CD4-positive, alpha-beta T cell treated with Interleukin-12 subunit alpha and Interleukin-12 subunit beta, for 1 hour (primary cell): Measurements from ENCODE around the gene LPP.

Source experiments
- DNase-seq: peaks from one replicate; pipeline ENCODE4 v3.0.0-alpha.2; 2020

The LPP gene

DNA sequence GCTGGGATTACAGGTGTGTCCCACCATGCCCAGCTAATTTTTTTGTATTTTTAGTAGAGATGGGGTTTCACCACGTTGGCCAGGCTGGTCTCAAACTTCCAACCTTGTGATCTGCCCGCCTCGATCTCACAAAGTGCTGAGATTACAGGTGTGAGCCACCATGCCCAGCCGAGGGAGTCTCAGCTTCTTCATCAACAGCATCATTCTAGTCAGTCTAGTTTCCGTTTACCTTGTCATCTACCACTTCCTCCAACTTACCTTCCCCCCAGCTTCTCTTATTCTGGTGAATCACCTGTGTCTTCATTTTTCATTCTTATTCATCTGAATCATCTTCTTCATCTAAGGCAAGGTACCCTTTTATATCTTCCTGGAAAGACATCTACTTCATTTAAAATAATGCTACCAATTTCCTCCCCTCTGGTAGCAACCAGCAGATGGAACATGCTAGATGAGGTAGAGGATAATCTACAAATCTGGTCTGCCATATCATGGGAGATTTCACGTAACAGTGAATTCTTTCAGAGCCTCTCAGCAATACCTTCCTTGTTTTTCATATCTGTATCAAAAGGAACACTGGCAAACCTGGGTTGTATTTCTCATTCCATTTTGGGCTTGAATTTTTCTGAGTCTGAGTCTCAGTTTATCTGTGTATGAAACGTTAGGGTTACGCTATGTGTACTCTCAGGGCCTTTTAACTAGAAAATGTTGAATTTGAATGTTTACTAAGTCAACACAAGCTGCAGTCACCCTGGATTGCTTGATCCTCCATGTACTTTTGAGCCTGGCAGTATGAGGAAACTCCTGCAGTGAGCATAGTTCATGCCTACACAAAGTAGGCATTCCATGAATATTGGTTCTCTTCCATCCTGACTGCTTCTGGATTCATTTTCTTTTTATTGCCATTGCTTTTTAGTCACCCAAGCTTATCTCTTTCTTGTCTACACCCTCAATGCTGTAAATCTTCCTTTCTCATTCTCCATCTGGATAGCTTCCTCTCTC is 16.8 kb downstream of the LPP start:
- peak; percentile 58 for DNase-seq

DNA sequence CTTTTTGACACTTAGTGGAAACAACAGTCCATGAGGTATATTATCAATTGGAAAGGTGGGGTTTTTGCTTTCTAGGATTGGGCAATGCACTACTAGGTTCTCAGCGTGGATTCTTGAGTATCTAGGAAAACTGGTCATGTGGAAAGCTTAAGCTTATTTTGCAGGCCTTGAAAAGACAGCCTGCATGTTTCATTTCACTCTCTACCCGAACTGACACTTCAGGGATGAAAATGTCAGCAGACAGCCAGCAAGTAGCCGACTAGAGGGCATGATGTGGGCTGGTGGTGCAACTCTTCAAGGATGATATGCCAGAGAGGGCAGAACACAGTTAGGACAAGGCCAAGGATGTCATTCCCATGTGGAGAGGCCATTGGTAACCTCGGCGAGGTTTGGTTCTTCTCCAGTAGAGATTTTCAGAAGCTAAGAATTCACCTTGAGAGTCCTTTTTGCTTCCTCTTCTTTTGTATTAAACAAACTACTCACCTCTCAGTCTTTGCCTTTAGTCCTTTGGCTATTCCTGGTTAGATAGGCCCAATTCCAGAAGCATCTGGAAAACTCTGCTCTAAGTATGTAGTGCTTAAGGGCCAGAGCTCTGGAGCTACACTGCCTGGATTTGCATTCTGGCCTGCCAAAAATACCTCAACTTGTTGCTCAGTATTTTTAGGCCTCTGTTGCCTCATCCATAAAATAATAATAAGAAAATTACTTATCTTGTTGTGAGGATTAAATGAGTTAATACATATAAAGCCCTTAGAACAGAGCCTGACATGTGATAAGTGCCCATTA is 17.9 kb downstream of the LPP start:
- no peak for DNase-seq

- DNase-seq, result no peak
Measured at GRCh38 chr3:188174317-188175044, 20.5 kb downstream of the LPP start.

- DNase-seq, result no peak
Measured at GRCh38 chr3:188176476-188176875, 22.5 kb downstream of the LPP start.

DNA sequence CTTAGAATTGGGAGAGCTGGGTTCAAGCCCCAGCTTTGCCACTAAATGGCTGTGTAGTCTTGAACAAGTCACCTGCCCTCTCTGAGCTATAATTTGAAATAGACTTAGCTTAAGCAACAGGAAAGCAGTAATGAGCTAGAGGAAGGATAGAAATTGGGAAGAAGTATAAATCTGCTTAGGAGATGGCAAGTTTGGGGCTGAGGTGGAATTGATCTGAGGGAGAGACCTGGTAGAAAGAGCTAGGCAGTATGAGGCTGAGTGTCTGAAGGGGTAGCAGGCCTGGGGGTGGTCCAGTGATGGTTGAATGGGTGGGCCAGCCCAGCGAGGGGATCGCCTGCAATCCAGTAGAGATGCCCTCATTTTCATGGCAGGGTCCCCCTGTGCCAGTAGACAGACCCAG is 22.9 kb downstream of the LPP start:
- no peak for DNase-seq

DNA sequence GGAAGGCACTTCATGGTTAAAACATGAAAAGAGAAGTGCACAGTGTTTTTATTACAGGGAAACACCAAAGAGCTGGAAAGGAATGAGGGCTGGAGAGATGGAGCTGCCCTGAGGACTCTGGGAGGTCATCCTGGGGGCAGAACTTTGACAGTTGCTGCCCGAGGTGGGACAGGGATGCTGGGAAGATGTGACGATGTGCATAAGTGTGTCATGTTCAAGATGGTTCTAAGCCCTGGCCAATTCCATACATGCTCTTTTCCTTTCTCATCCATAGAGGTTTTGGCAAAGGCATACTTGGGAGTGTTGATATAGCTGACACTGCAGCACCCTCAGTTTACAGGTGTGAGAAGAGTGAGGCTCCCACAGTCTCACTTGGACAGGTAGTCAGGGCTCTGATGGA is 23.8 kb downstream of the LPP start:
- DNase-seq, result no peak

GRCh38 chr3:188178293-188178936 is 24.5 kb downstream of the LPP start:
- no peak for DNase-seq

DNA sequence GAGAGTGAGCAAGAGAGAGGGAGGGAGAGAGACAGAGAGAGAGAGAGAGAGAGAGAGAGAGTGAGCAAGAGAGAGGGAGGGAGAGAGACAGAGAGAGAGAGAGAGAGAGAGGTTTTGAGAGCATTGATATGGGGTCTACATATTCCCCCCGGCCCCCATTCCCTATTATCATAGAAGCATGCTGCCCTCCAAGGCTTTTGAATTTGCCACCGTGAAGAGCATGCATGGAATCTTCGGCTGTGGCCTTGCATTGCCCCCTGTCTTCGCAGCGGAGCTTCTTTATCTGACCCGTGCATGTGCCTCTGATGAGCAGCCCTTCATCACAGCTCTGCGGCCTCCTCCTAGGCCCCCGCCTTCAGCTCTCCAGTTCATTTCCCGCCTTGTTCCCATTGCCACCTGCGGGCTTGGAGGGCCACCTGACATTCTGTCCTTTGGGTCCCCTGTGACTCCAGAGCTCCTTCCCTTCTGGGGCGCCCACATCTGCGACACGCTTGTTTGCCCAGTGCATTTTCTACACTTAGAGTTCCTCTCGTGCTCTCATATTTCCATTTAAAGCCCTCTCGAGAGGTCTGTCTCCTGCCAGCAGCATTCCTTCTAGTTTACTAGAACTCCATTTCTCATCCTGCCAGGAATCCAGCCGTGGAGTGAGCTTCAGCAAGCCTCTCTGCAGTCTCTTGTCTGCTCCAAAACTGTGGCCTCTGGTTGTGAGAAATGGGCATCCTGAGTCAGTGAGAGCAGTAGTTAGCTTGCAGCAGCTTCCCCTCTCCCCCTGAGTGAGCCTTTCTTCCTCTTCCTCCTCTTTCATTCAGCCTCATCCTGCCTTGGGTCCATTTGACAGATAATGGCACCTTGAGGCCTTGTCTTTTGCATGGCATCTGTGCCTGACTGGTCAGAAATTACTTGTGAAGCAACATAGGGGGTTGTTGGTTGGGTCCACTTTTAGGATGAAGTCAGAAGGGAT is 25.3 kb downstream of the LPP start:
- DNase-seq, result no peak

DNA sequence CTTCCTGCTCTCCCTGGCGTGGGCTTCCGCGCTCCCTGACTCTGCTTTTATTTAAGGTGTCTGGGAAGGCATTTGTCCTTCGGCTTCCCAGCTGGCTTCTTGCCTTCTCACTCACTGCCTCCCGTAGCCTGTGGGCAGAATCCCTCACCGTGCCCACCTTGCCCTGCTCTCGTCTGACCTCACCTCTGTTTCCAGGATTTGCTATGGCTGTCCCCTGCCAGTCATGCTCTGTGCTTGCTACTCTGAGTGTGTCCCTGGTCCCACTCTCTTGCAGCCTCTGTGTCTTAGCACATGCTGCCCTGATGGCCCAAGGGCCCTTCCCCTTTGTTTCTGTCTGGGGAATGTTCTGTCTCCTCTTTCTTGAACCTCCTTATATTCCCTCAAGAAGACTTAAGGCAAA is 26.2 kb downstream of the LPP start:
- DNase-seq, result no peak

DNA sequence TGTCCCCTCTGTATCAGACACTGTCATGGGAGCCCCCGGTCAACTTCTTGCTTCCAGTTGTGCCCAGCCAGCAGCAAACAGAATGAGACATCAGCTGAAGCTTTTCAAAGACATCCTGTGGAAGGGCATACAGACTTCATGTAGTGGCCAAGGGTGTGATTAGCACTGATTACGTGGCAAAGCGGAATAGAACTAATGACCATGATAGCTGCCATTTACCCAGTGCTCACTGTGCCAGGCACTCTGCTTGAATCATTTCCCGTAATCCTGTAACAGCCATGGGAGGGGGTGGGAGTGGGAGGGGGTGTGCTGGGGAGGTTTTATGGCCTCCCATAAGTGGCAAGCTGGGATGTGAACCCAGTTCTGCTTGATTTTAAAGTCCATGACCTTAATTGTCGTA is 29.5 kb downstream of the LPP start:
- DNase-seq, result no peak

DNA sequence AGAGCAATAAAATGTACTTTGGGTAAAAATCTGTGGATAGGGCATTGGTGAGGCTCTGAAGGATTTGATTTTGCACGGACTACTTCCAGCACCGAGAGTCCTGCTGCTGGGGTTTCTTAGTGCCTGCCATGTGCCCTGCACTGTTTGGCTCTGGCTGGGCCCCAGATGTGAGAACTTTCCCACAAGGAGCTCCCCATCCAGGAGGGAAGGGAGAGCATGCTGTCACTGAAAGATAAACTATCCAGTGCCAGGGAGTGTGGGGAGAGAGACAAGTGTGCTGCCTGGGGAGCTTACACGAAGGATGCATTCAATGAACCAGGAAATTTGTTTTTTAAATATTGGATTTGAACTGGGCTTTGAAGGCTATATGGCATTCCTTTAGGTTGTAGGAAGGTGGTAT is 30.2 kb downstream of the LPP start:
- DNase-seq, result no peak

DNA sequence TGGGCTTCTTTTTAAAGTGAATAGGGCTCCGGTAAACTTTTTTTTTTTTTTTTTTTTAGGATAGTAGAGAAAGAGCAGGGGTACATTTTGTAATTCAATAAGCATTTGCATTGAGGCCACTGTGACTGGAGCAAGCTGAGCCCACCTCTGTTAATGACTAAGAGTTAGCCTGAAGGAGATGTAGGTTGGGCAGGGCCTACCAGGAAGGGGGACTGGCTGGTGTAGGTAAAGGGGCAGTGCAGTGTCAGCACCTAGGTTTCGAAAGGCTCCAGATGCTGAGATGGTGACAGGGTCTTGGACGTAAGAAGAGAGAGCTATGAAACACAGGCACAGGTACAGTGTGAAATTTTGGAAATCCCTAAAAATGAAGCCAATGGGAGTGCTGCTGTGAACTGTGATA is 30.7 kb downstream of the LPP start:
- no peak for DNase-seq

DNA sequence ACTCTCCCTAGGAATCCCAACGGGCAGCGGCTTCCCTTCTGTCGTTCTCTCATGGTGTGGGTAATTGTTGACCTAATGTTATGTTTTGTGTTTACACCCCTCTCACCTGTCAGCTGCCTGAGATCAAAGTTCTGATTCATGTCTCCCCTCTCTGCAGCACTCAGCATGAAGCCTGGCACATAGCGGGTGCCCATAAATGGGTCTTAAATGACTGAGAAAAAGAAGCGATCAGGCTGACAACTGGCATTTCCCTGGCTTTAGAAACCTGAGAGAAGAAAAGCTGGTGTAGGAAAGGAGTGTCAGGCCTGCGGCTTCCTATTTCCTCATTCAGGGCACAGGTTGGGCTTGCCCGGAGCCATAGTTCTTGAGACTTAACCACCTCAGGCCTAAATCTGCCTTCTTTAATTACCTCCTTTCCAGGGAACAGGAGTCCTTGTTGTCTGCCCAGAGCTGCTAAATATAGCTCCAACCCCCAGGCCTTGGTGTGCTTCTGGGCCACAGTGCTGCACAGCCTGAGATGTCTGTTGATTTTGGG is 31.8 kb downstream of the LPP start:
- DNase-seq, result no peak

- DNase-seq, result peak; percentile 33
Measured at GRCh38 chr3:188187053-188187452, 33.1 kb downstream of the LPP start.

DNA sequence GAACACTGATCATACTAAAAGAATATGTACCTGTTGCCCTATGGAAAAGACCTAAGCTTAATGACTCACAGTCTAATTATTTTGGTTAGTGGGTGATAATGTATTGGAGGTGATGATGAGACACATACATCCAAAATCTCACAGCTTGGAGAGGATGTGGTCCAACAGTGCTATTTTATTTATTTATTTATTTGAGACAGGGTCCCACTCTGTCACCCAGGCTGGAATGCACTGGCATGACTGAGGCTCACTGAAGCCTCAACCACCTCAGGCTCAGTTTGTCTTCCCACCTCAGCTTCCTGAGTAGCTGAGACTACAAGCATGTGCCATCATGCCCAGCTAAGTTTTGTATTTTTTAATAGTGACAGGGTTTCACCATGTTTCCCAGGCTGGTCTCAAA is 35.0 kb downstream of the LPP start:
- DNase-seq, result no peak

DNA sequence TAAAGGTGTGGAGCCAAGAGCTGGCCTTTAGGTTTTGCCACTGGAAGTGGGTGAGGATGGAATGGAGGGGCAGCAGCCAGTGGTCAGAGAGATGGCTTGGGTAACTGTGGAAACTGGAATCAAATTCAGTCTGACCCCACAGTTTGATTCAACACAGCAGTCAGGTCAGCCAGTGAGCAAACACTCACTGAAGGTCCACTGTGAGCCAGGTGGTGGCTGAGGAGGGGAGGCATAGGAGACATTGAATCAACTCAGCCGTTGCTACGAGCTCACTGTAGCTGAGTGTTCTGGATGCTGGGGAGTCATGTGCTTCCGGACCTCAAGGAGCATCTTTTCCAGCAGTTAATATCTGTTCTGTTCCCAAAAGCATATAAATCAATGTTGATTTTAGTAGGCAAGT is 37.5 kb downstream of the LPP start:
- DNase-seq, result no peak

GRCh38 chr3:188192034-188192433 is 38.1 kb downstream of the LPP start:
- DNase-seq, result no peak

DNA sequence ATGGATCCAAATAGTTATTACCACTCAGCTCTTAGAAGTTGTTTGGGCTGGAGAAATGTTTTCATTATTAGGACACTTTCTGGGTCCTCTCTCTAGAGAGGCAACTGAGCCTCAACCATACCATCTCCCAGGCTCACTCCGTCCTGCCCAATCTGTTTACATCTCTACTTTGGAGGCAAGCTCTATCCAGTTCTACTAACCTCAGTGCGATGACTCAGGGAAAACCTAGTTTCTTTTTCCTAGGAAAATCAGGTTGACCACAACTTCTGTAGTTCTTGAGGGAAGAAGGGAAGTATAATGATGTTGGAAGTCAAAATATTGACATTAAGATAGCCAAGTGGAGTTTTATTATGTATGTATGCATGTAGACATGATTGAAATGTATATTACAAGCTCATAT is 40.4 kb downstream of the LPP start:
- DNase-seq, result no peak

GRCh38 chr3:188196232-188196990 is 42.5 kb downstream of the LPP start:
- DNase-seq, result no peak

DNA sequence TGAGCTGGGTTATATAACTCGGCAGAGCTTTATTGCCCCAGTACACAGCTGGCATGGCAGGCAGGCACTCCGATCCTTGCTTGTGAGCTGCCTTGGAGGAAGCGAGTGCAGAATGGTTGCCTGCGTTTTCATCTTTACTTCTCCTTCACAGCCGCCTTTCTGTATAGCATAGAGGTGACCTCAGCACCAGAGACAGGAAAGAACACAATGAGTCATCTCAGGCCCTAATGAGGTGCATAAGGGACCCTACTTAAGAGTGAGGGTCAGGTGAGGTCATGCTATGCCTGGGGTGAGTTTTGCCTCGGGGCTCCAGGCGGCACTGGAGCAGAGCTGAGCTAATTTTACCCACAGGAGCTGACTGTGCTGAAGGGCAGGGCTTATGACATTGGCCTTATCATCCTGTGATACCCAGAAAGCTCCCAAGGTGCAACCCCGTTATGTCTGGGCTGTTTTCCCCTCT is 43.5 kb downstream of the LPP start:
- DNase-seq, result no peak
